Fibroblast of peridontal ligament (primary cell): ENCODE measurements around the gene BTC.
"Not testable (repeated sequence)": the region's sequence is repeated elsewhere in the genome, so short reads cannot be mapped to it uniquely, and the experiment has no call there.

Experiments used
- DNase-seq: peaks from one replicate; pipeline ENCODE4 v3.0.0-alpha.2; 2010; ENCODE audit errors: extremely low read depth

BTC gene

GRCh38 chr4:74794382-74795010 lies at the start of gene BTC:
Gene BTC (minus strand): TSS chr4:74794523. CDS start chr4:74794325, 198 bp downstream.
- peak; percentile 10 for DNase-seq

GRCh38 chr4:74840936-74841509 lies 46.7 kb upstream of the BTC start:
- no peak for DNase-seq

GRCh38 chr4:74838746-74839370 lies 44.5 kb upstream of the BTC start:
- peak; percentile 40 for DNase-seq

- peak; percentile 2 for DNase-seq
Observed at GRCh38 chr4:74830928-74831327, 36.6 kb upstream of the BTC start.

- DNase-seq: no peak
Observed at GRCh38 chr4:74823194-74823593, 28.9 kb upstream of the BTC start.

- no peak for DNase-seq
Observed at GRCh38 chr4:74822603-74823002, 28.3 kb upstream of the BTC start.

GRCh38 chr4:74821541-74821940 lies 27.2 kb upstream of the BTC start:
- no peak for DNase-seq

- no peak for DNase-seq
Observed at GRCh38 chr4:74814052-74814451, 19.7 kb upstream of the BTC start.

- not testable (repeated sequence) for DNase-seq
Observed at GRCh38 chr4:74812056-74812455, 17.7 kb upstream of the BTC start.

GRCh38 chr4:74805601-74806000 lies 11.3 kb upstream of the BTC start:
- DNase-seq: peak; percentile 29

- no peak for DNase-seq
Observed at GRCh38 chr4:74800310-74800709, 6.0 kb upstream of the BTC start.

- DNase-seq: no peak
Observed at GRCh38 chr4:74796631-74797030, 2.3 kb upstream of the BTC start.

GRCh38 chr4:74793757-74794381 lies 454 bp downstream of the BTC start:
- DNase-seq: peak; percentile 12

- no peak for DNase-seq
Observed at GRCh38 chr4:74790652-74791051, 3.7 kb downstream of the BTC start.

GRCh38 chr4:74789518-74789917 lies 4.8 kb downstream of the BTC start:
- no peak for DNase-seq

GRCh38 chr4:74777531-74777930 lies 16.8 kb downstream of the BTC start:
- peak; percentile 31 for DNase-seq

GRCh38 chr4:74772783-74773182 lies 21.5 kb downstream of the BTC start:
- DNase-seq: no peak

- no peak for DNase-seq
Observed at GRCh38 chr4:74772106-74772505, 22.2 kb downstream of the BTC start.

GRCh38 chr4:74770226-74770910 lies 24.0 kb downstream of the BTC start:
- no peak for DNase-seq

- DNase-seq: peak; percentile 27
Observed at GRCh38 chr4:74768857-74769525, 25.3 kb downstream of the BTC start.

- no peak for DNase-seq
Observed at GRCh38 chr4:74764119-74764518, 30.2 kb downstream of the BTC start.
